Measurements from ENCODE around the gene TMEM30B. TPM values are rescaled to one million over a fixed set of nuclear protein-coding genes. Genes with fewer than 3 reads are reported as not detected.
"Not testable (repeated sequence)": the region's sequence is repeated elsewhere in the genome, so short reads cannot be mapped to it uniquely, and the experiment has no call there.

TMEM30B gene
- total RNA-seq, result 10 to 100 TPM; 27.3 to 50.2 TPM
- long read RNA-seq, donor 1, full-length matches to known transcripts, result 23 of 23 reads
- long read RNA-seq, donor 1, partial matches to known transcripts, result 0 of 23 reads
- long read RNA-seq, donor 1, other reads (novel, unspliced or antisense), result 0 of 23 reads
- long read RNA-seq, donor 2, full-length matches to known transcripts, result 27 of 27 reads
- long read RNA-seq, donor 2, partial matches to known transcripts, result 0 of 27 reads
- long read RNA-seq, donor 2, other reads (novel, unspliced or antisense), result 0 of 27 reads

- intact Hi-C loops (cut with DNase I), result no loop called here
- DNase-seq (ENCODE audit: low spot score), result no peak
Observed at GRCh38 chr14:61281186-61281947, at the start of gene TMEM30B. TSS of gene TMEM30B (minus strand) at chr14:61281338. CDS start at chr14:61281147, 191 bp downstream.

GRCh38 chr14:61330511-61330910 lies 49.4 kb upstream of the TMEM30B start:
- intact Hi-C loops (cut with DNase I), result no loop called here
- DNase-seq (ENCODE audit: low spot score), result no peak

- intact Hi-C loops (cut with DNase I), result no loop called here
Observed at GRCh38 chr14:61329478-61330051, 48.4 kb upstream of the TMEM30B start.

GRCh38 chr14:61328626-61329262 lies 47.6 kb upstream of the TMEM30B start:
- intact Hi-C loops (cut with DNase I), result no loop called here
- no peak for DNase-seq (ENCODE audit: low spot score)

More at GRCh38 chr14:61329478-61330051, 48.4 kb upstream of the TMEM30B start:
- DNase-seq (ENCODE audit: low spot score), result no peak

GRCh38 chr14:61326847-61327246 lies 45.7 kb upstream of the TMEM30B start:
- intact Hi-C loops (cut with DNase I), result no loop called here
- peak; percentile 93 for DNase-seq (ENCODE audit: low spot score)

GRCh38 chr14:61326146-61326545 lies 45.0 kb upstream of the TMEM30B start:
- DNase-seq (ENCODE audit: low spot score), result no peak
- intact Hi-C loops (cut with DNase I), result no loop called here

GRCh38 chr14:61325166-61325565 lies 44.0 kb upstream of the TMEM30B start:
- intact Hi-C loops (cut with DNase I), result no loop called here
- no peak for DNase-seq (ENCODE audit: low spot score)

- intact Hi-C loops (cut with DNase I), result no loop called here
- no peak for DNase-seq (ENCODE audit: low spot score)
Observed at GRCh38 chr14:61323970-61324369, 42.8 kb upstream of the TMEM30B start.

- DNase-seq (ENCODE audit: low spot score), result no peak
- intact Hi-C loops (cut with DNase I), result no loop called here
Observed at GRCh38 chr14:61322799-61323290, 41.7 kb upstream of the TMEM30B start.

GRCh38 chr14:61322011-61322798 lies 41.1 kb upstream of the TMEM30B start:
- peak; percentile 84 for DNase-seq (ENCODE audit: low spot score)

GRCh38 chr14:61321385-61322010 lies 40.4 kb upstream of the TMEM30B start, which contains the start of gene PRKCH:
TSS of gene PRKCH (plus strand) at chr14:61321579. CDS start at chr14:61322102, 523 bp downstream.
- peak; percentile 93 for DNase-seq (ENCODE audit: low spot score)
- intact Hi-C loops (cut with DNase I), result no loop called here

More at GRCh38 chr14:61322011-61322798, 41.1 kb upstream of the TMEM30B start:
- intact Hi-C loops (cut with DNase I), result no loop called here

GRCh38 chr14:61320806-61321384 lies 39.8 kb upstream of the TMEM30B start:
- intact Hi-C loops (cut with DNase I), result no loop called here
- DNase-seq (ENCODE audit: low spot score), result peak; percentile 84

- intact Hi-C loops (cut with DNase I), result not testable (repeated sequence)
Observed at GRCh38 chr14:61320170-61320569, 39.0 kb upstream of the TMEM30B start.

GRCh38 chr14:61319706-61320105 lies 38.6 kb upstream of the TMEM30B start:
- no peak for DNase-seq (ENCODE audit: low spot score)
- intact Hi-C loops (cut with DNase I), result loop anchor here in 1 of 2 donors (10.0 kb wide), 1 partner anchor 105 kb away; no protein-coding TSS in a partner anchor

More at GRCh38 chr14:61320170-61320569, 39.0 kb upstream of the TMEM30B start:
- not testable (repeated sequence) for DNase-seq (ENCODE audit: low spot score)

- intact Hi-C loops (cut with DNase I), result loop anchor here in 1 of 2 donors (10.0 kb wide), 1 partner anchor 106 kb away; no protein-coding TSS in a partner anchor
- DNase-seq (ENCODE audit: low spot score), result no peak
Observed at GRCh38 chr14:61319086-61319485, 37.9 kb upstream of the TMEM30B start.

- DNase-seq (ENCODE audit: low spot score), result no peak
- intact Hi-C loops (cut with DNase I), result loop anchor here in 1 of 2 donors (10.0 kb wide), 1 partner anchor 109 kb away; no protein-coding TSS in a partner anchor
Observed at GRCh38 chr14:61315313-61315712, 34.2 kb upstream of the TMEM30B start.

GRCh38 chr14:61308701-61309100 lies 27.6 kb upstream of the TMEM30B start:
- intact Hi-C loops (cut with DNase I); DNase-seq (ENCODE audit: low spot score): not testable (repeated sequence)

GRCh38 chr14:61308198-61308597 lies 27.1 kb upstream of the TMEM30B start:
- intact Hi-C loops (cut with DNase I), result no loop called here
- no peak for DNase-seq (ENCODE audit: low spot score)
